Measurements from ENCODE around the gene BPGM.
"Not testable (repeated sequence)": the region's sequence is repeated elsewhere in the genome, so short reads cannot be mapped to it uniquely, and the experiment has no call there.

The BPGM gene

DNA sequence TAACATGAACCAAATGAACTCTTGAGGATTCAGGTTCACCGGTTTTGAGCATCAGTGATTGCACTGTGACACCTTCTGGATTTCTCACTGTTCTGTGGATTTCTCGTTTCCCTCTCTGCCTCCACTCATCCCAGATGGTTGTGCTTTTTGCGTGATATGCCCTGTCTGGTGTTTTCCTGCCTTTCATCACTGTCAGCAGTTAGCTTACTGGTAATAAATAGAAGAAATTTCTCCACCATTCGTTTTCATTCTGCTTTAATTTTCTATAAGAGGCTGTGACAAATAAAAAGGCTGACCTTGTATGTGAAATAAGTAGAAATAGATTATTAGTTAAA lies 16.2 kb downstream of the BPGM start:
- Histone ChIP-seq H3K4me1 (ENCODE audit: control insufficient read depth, insufficient read depth, low read length) (no peaks in the 10 kb centered on the region), H3K36me3 (ENCODE audit: control insufficient read depth, insufficient read depth, low read length) (no peaks in the 10 kb centered on the region; the same call in 1 of the 2 replicates), H3K27ac (ENCODE audit: low read length) (no peak overlapping the region), H3K9me3 (ENCODE audit: control insufficient read depth, insufficient read depth, low read length) (no peaks in the 10 kb centered on the region), H3K4me3 (ENCODE audit: low read length) (no peak overlapping the region), H3K27me3 (ENCODE audit: control insufficient read depth, insufficient read depth, low read length) (no peaks in the 10 kb centered on the region)
- no peak for DNase-seq (ENCODE audit: low read depth, low spot score)
- no CpG with 5 or more reads among the region's 4 CpGs for WGBS (ENCODE audit: insufficient coverage, insufficient read length)

DNA sequence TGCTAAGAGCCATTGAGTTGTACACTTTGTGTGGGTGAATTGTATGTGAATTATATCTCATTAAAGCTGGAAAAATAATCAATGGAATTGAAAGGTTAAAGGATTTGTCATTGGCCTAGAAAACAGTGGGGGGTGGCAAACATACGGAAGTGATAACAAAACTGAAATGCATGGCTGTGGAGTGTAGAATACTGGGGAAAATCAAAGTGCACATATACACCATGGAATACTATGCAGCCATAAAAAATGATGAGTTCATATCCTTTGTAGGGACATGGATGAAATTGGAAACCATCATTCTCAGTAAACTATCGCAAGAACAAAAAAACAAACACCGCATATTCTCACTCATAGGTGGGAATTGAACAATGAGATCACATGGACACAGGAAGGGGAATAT lies 18.4 kb downstream of the BPGM start:
- not testable (repeated sequence) for H3K36me3 ChIP-seq (ENCODE audit: control insufficient read depth, insufficient read depth, low read length); H3K4me3 ChIP-seq (ENCODE audit: low read length); DNase-seq (ENCODE audit: low read depth, low spot score); H3K9me3 ChIP-seq (ENCODE audit: control insufficient read depth, insufficient read depth, low read length); H3K27me3 ChIP-seq (ENCODE audit: control insufficient read depth, insufficient read depth, low read length); H3K27ac ChIP-seq (ENCODE audit: low read length); H3K4me1 ChIP-seq (ENCODE audit: control insufficient read depth, insufficient read depth, low read length)
- WGBS (ENCODE audit: insufficient coverage, insufficient read length): no CpG with 5 or more reads among the region's 3 CpGs

DNA sequence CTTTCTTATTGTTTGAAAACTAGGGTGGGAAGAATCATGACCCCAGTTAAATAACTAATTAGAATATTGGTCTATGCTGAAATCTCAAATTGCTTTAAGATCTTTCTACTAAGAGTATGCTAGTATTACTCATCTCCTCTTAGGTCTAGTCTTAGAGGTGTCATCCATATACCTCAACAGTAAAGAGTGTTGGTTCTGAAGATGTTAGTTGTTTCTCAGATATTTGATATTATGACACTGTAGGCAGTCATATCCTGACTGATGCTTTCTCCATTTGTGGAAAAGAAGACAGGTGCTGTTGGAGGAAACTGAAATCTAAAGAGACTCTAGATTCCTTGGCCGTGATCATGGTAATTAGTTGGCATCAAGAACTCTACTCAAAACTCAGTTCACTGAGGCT lies 21.2 kb downstream of the BPGM start:
- Histone ChIP-seq H3K4me3 (ENCODE audit: low read length) (no peak overlapping the region), H3K9me3 (ENCODE audit: control insufficient read depth, insufficient read depth, low read length) (no peaks in the 10 kb centered on the region), H3K27ac (ENCODE audit: low read length) (no peak overlapping the region), H3K4me1 (ENCODE audit: control insufficient read depth, insufficient read depth, low read length) (peaks cover 4% of the 10 kb centered on the region; the same call in 1 of the 2 replicates), H3K36me3 (ENCODE audit: control insufficient read depth, insufficient read depth, low read length) (no peaks in the 10 kb centered on the region), H3K27me3 (ENCODE audit: control insufficient read depth, insufficient read depth, low read length) (no peaks in the 10 kb centered on the region)
- WGBS (ENCODE audit: insufficient coverage, insufficient read length): no CpG with 5 or more reads among the region's 1 CpG
- no peak for DNase-seq (ENCODE audit: low read depth, low spot score)

DNA sequence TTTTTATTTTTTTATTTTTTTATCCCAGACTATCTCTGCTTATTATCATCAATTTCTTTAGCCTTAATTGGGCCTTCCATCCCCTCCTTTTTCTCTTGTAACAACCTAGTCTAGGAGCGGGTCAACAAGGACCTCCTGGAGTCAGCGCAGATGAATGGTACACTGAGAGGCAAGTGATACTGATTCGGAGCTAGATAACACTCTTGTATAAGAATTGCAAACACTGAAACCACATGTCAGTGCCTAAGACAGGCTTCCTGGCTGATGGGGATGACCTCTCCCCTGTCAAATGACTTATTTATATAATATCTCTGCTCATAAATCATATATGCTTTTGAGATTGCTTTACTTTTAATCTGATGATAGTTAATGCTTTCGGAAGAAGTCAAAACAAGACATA lies 22.7 kb downstream of the BPGM start:
- Histone ChIP-seq H3K27ac (ENCODE audit: low read length) (no peak overlapping the region), H3K36me3 (ENCODE audit: control insufficient read depth, insufficient read depth, low read length) (no peaks in the 10 kb centered on the region), H3K27me3 (ENCODE audit: control insufficient read depth, insufficient read depth, low read length) (no peaks in the 10 kb centered on the region), H3K4me1 (ENCODE audit: control insufficient read depth, insufficient read depth, low read length) (peaks cover 4% of the 10 kb centered on the region; the same call in 1 of the 2 replicates), H3K9me3 (ENCODE audit: control insufficient read depth, insufficient read depth, low read length) (no peaks in the 10 kb centered on the region), H3K4me3 (ENCODE audit: low read length) (no peak overlapping the region)
- no CpG with 5 or more reads among the region's 4 CpGs for WGBS (ENCODE audit: insufficient coverage, insufficient read length)
- DNase-seq (ENCODE audit: low read depth, low spot score): no peak

DNA sequence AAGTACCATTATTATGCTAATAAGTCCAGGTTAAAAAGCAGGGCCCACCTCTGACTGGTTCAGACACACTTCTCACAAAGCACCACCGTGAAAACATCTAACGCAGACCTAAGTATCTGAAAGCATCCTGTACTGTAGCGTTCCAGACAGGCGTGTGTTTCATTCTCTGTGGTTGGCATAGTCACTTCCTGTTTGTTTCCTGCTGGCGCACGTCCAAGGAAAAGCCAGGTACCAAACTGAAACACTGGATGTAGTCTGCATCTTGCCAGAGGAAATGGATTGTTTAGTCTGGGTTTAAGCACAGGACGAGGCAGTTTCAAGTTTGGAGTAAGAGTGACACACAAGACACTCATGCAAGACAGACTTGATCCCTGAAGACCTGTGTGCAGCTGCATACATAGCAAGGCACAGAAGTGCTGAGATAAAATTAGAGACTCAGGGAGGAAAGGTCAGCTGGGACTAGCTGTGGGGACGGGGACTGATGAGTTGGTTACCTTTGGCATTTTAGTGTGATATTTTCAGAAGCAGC lies 23.3 kb downstream of the BPGM start:
- H3K27me3 ChIP-seq (ENCODE audit: control insufficient read depth, insufficient read depth, low read length): no peaks in the 10 kb centered on the region
- no peaks in the 10 kb centered on the region for H3K36me3 ChIP-seq (ENCODE audit: control insufficient read depth, insufficient read depth, low read length)
- H3K27ac ChIP-seq (ENCODE audit: low read length): no peak overlapping the region
- no CpG with 5 or more reads among the region's 8 CpGs for WGBS (ENCODE audit: insufficient coverage, insufficient read length)
- H3K4me1 ChIP-seq (ENCODE audit: control insufficient read depth, insufficient read depth, low read length): peaks cover 4% of the 10 kb centered on the region; the same call in 1 of the 2 replicates
- no peak for DNase-seq (ENCODE audit: low read depth, low spot score)
- no peak overlapping the region for H3K4me3 ChIP-seq (ENCODE audit: low read length)
- H3K9me3 ChIP-seq (ENCODE audit: control insufficient read depth, insufficient read depth, low read length): no peaks in the 10 kb centered on the region

DNA sequence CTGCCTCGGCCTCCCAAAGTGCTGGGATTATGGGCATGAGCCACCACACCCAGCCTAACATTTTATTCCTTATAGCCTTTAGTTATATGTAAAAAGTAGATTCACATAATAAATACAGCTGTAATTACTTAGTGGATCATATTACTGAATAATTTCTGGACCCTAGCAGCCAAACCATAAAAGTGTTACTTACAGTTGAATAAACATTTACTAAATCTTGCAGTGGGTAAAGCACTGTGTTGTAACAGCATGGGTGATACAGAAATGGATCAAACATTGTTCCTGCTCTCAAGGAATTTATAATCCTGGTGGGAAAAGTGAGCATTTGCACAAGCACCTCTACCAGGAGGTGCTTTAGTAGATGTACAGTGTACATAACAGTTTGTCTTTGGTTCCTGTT lies 25.0 kb downstream of the BPGM start:
- no peaks in the 10 kb centered on the region for H3K36me3 ChIP-seq (ENCODE audit: control insufficient read depth, insufficient read depth, low read length)
- peaks cover 4% of the 10 kb centered on the region; the same call in 1 of the 2 replicates for H3K4me1 ChIP-seq (ENCODE audit: control insufficient read depth, insufficient read depth, low read length)
- no peak overlapping the region for H3K27ac ChIP-seq (ENCODE audit: low read length)
- H3K27me3 ChIP-seq (ENCODE audit: control insufficient read depth, insufficient read depth, low read length): no peaks in the 10 kb centered on the region
- no peak overlapping the region for H3K4me3 ChIP-seq (ENCODE audit: low read length)
- DNase-seq (ENCODE audit: low read depth, low spot score): no peak
- no peaks in the 10 kb centered on the region for H3K9me3 ChIP-seq (ENCODE audit: control insufficient read depth, insufficient read depth, low read length)
- no CpG with 5 or more reads among the region's 1 CpG for WGBS (ENCODE audit: insufficient coverage, insufficient read length)

DNA sequence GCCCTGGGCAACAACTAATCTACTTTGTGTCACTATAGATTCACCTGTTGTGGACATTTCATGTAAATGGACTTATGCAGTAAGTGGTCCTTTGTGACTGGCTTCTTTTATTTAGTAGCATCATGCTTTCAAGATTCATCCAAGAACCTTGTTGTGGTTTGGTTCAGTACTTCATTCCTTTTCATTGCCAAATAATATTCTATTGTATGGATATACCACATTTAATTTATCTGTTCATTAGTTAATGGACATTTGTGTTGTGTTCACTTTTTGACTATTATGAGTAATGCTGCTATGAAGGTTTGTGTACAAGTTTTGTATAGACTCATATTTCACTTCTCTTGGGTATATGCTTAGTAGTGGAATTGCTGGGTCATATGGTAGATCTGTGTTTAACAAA lies 27.8 kb downstream of the BPGM start:
- Histone ChIP-seq H3K4me1 (ENCODE audit: control insufficient read depth, insufficient read depth, low read length) (peaks cover 4% of the 10 kb centered on the region; the same call in 1 of the 2 replicates), H3K9me3 (ENCODE audit: control insufficient read depth, insufficient read depth, low read length) (no peaks in the 10 kb centered on the region), H3K27ac (ENCODE audit: low read length) (no peak overlapping the region), H3K27me3 (ENCODE audit: control insufficient read depth, insufficient read depth, low read length) (no peaks in the 10 kb centered on the region), H3K4me3 (ENCODE audit: low read length) (no peak overlapping the region), H3K36me3 (ENCODE audit: control insufficient read depth, insufficient read depth, low read length) (no peaks in the 10 kb centered on the region; the same call in 1 of the 2 replicates)
- DNase-seq (ENCODE audit: low read depth, low spot score): no peak

DNA sequence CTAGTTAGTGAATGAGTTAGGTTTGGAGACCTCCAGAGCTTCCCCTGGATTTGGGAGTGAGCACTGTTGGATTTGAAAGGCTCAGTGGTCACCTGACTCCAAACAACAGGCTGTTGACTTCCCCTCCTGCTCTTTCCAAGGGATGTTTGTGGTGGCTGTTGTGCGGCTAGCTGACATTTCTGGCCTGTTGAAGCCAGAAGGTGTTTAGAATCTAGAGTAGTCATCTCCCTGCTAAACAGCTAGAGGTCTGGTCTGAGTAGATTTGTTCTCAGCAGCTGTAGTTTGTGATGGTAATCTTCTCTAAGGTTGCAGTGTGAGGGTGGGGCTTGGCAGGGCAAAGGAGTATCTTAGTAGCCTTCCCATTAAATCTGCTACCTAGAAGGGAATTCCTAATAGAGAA lies 30.1 kb downstream of the BPGM start:
- Histone ChIP-seq H3K4me3 (ENCODE audit: low read length) (no peak overlapping the region), H3K27me3 (ENCODE audit: control insufficient read depth, insufficient read depth, low read length) (no peaks in the 10 kb centered on the region), H3K4me1 (ENCODE audit: control insufficient read depth, insufficient read depth, low read length) (no peaks in the 10 kb centered on the region), H3K36me3 (ENCODE audit: control insufficient read depth, insufficient read depth, low read length) (no peaks in the 10 kb centered on the region; the same call in 1 of the 2 replicates), H3K27ac (ENCODE audit: low read length) (no peak overlapping the region), H3K9me3 (ENCODE audit: control insufficient read depth, insufficient read depth, low read length) (no peaks in the 10 kb centered on the region)
- no CpG with 5 or more reads among the region's 1 CpG for WGBS (ENCODE audit: insufficient coverage, insufficient read length)
- no peak for DNase-seq (ENCODE audit: low read depth, low spot score)

DNA sequence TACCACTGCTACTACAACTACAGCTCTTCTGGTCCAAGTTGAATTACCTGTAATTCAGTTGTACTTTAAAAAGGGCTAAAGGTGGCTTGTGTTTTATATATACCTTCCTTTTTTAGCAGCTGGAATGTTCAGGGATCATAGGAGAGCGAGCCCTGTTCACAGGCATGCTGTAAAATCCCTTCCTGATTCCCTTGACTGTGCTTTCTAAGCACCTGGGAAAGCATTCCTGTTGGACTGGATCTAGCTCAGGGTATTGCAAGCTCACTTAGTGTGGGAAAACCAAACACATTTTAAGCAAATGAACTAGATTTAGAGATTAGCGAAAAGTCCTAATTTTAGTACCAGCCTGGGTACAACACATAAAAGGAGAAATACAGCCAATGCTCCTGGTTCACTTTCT lies 31.5 kb downstream of the BPGM start:
- DNase-seq (ENCODE audit: low read depth, low spot score): no peak
- no peaks in the 10 kb centered on the region for H3K9me3 ChIP-seq (ENCODE audit: control insufficient read depth, insufficient read depth, low read length)
- H3K27me3 ChIP-seq (ENCODE audit: control insufficient read depth, insufficient read depth, low read length): no peaks in the 10 kb centered on the region
- no peaks in the 10 kb centered on the region for H3K4me1 ChIP-seq (ENCODE audit: control insufficient read depth, insufficient read depth, low read length)
- H3K4me3 ChIP-seq (ENCODE audit: low read length): no peak overlapping the region
- WGBS (ENCODE audit: insufficient coverage, insufficient read length): no CpG with 5 or more reads among the region's 2 CpGs
- no peak overlapping the region for H3K27ac ChIP-seq (ENCODE audit: low read length)
- no peaks in the 10 kb centered on the region; the same call in 1 of the 2 replicates for H3K36me3 ChIP-seq (ENCODE audit: control insufficient read depth, insufficient read depth, low read length)

DNA sequence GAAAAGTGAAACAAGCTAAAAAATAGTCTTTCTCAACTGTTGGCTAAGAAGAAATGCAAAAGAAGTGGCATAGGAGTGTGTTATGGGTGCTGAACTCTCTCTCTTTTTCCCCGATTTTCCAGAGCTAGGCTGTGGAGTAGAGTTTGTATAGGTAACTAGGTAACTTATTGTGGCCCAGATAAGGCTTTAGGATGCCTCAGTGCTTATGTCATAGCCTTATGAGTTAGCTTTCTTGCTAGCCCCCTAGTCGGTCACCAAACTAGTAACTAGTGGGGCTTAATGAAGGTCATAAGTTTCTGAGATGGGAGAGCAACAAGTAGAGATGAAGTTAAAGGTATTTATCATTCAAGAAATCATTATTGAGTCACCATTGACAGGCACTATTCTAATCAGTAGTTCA lies 32.4 kb downstream of the BPGM start:
- Histone ChIP-seq H3K27ac (ENCODE audit: low read length) (no peak overlapping the region), H3K36me3 (ENCODE audit: control insufficient read depth, insufficient read depth, low read length) (no peaks in the 10 kb centered on the region; the same call in 1 of the 2 replicates), H3K4me3 (ENCODE audit: low read length) (no peak overlapping the region), H3K27me3 (ENCODE audit: control insufficient read depth, insufficient read depth, low read length) (no peaks in the 10 kb centered on the region), H3K9me3 (ENCODE audit: control insufficient read depth, insufficient read depth, low read length) (no peaks in the 10 kb centered on the region), H3K4me1 (ENCODE audit: control insufficient read depth, insufficient read depth, low read length) (no peaks in the 10 kb centered on the region)
- no peak for DNase-seq (ENCODE audit: low read depth, low spot score)
- no CpG with 5 or more reads among the region's 2 CpGs for WGBS (ENCODE audit: insufficient coverage, insufficient read length)

DNA sequence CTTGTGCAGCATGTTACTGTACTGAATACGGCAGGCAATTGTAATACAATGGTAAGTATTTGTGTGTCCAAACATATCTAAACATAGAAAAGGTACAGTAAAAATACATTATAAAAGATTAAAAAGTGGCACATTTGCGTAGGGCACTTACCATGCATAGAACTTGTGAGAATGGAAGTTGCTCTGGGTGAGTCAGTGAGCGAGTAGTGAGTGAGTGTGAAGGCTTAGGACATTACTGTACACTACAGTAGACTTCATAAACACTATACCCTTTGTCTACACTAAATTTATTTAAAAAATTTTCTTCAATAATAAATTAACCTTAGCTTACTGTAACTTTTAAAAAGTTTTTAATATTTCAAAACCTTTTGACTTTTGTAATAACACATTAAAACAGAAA lies 37.5 kb downstream of the BPGM start:
- H3K4me1 ChIP-seq (ENCODE audit: control insufficient read depth, insufficient read depth, low read length): no peaks in the 10 kb centered on the region
- WGBS (ENCODE audit: insufficient coverage, insufficient read length): no CpG with 5 or more reads among the region's 3 CpGs
- DNase-seq (ENCODE audit: low read depth, low spot score): no peak

More for the DNA sequence above, 37.5 kb downstream of the BPGM start:
- Histone ChIP-seq H3K36me3 (ENCODE audit: control insufficient read depth, insufficient read depth, low read length) (no peaks in the 10 kb centered on the region; the same call in 1 of the 2 replicates), H3K27ac (ENCODE audit: low read length) (no peak overlapping the region), H3K4me3 (ENCODE audit: low read length) (no peak overlapping the region), H3K27me3 (ENCODE audit: control insufficient read depth, insufficient read depth, low read length) (no peaks in the 10 kb centered on the region), H3K9me3 (ENCODE audit: control insufficient read depth, insufficient read depth, low read length) (no peaks in the 10 kb centered on the region)
